SK-N-SH treated with all-trans-retinoic acid at 6 μM for 48 hours (cell line): ENCODE results near the gene CTIF.

Source experiments
- ATAC-seq: fragments of 200-7000 bp; cut with Tn5 transposase; 3 replicates; pipeline ENCODE4 v1.9.1; 2020; ENCODE audit warnings: mild to moderate bottlenecking, moderate library complexity
- ARNTL ChIP-seq: fragments of 450-650 bp; formaldehyde crosslinking; IDR thresholded peaks from 2 replicates; pipeline ENCODE4 v1.5.0; 2020; ENCODE audit warnings: low read depth, mild to moderate bottlenecking, moderate library complexity, borderline replicate concordance
- BACH2 ChIP-seq: fragments of 250-450 bp; sonication (Bioruptor Pico); IDR thresholded peaks from 2 replicates; pipeline ENCODE4 v1.9.0; 2021; ENCODE audit warnings: mild to moderate bottlenecking, borderline replicate concordance
- CSDC2 ChIP-seq: fragments of 250-450 bp; sonication (Bioruptor Pico); IDR thresholded peaks from 2 replicates; pipeline ENCODE4 v1.5.0; 2020; ENCODE audit warnings: mild to moderate bottlenecking, moderate library complexity
- ESRRG ChIP-seq: fragments of 250-450 bp; sonication (Bioruptor Pico); IDR thresholded peaks from 2 replicates; pipeline ENCODE4 v1.6.1; 2021; ENCODE audit warnings: mild to moderate bottlenecking
- ISL1 ChIP-seq: fragments of 250-450 bp; sonication (Bioruptor Pico); IDR thresholded peaks from 2 replicates; pipeline ENCODE4 v2.1.2; 2022; ENCODE audit warnings: mild to moderate bottlenecking, moderate library complexity
- OSR1 ChIP-seq: fragments of 250-450 bp; sonication (Bioruptor Pico); IDR thresholded peaks from 2 replicates; pipeline ENCODE4 v1.8.0; 2022; ENCODE audit warnings: moderate library complexity, mild to moderate bottlenecking, inconsistent platforms
- PPARA ChIP-seq: fragments of 250-450 bp; sonication (Bioruptor Pico); IDR thresholded peaks from 2 replicates; pipeline ENCODE4 v1.5.0; 2020; ENCODE audit warnings: mild to moderate bottlenecking, borderline replicate concordance
- RARB ChIP-seq: fragments of 250-450 bp; sonication (Bioruptor Pico); IDR thresholded peaks from 2 replicates; pipeline ENCODE4 v1.8.0; 2021; ENCODE audit warnings: mild to moderate bottlenecking, moderate library complexity
- SNAI2 ChIP-seq: fragments of 250-450 bp; sonication (Bioruptor Pico); IDR thresholded peaks from 2 replicates; pipeline ENCODE4 v1.5.0; 2020; ENCODE audit warnings: mild to moderate bottlenecking, moderate library complexity
- TCF4 ChIP-seq: fragments of 250-450 bp; sonication (Bioruptor Pico); IDR thresholded peaks from 2 replicates; pipeline ENCODE4 v1.8.0; 2021; ENCODE audit warnings: mild to moderate bottlenecking, moderate library complexity, borderline replicate concordance
- TOX ChIP-seq: fragments of 250-450 bp; sonication (Bioruptor Pico); IDR thresholded peaks from 2 replicates; pipeline ENCODE4 v1.8.0; 2021; ENCODE audit warnings: mild to moderate bottlenecking, moderate library complexity, borderline replicate concordance
- ZC3H10 ChIP-seq: fragments of 250-450 bp; sonication (Bioruptor Pico); IDR thresholded peaks from 2 replicates; pipeline ENCODE4 v1.5.1; 2021; ENCODE audit warnings: mild to moderate bottlenecking, moderate library complexity
- ZFP3 ChIP-seq: fragments of 250-450 bp; sonication (Bioruptor Pico); IDR thresholded peaks from 2 replicates; pipeline ENCODE4 v1.5.0; 2020; ENCODE audit warnings: mild to moderate bottlenecking, moderate library complexity
- ZFP30 ChIP-seq: fragments of 450-650 bp; formaldehyde crosslinking; IDR thresholded peaks from 2 replicates; pipeline ENCODE4 v1.5.0; 2022; ENCODE audit warnings: mild to moderate bottlenecking, moderate library complexity
- ZNF565 ChIP-seq: fragments of 450-650 bp; formaldehyde crosslinking; conservative IDR thresholded peaks from 2 replicates; pipeline ENCODE4 v1.5.0; 2020; ENCODE audit warnings: low read depth, mild to moderate bottlenecking, moderate library complexity
- ZNF70 ChIP-seq: fragments of 450-650 bp; formaldehyde crosslinking; IDR thresholded peaks from 2 replicates; pipeline ENCODE4 v1.5.0; 2020; ENCODE audit warnings: mild to moderate bottlenecking, moderate library complexity
- ZNF8 ChIP-seq: fragments of 450-650 bp; formaldehyde crosslinking; IDR thresholded peaks from 2 replicates; pipeline ENCODE4 v1.5.0; 2020; ENCODE audit warnings: mild to moderate bottlenecking, moderate library complexity
- TF ChIP-seq, protein P1 (sequence below): fragments of 250-450 bp; sonication (Bioruptor Pico); IDR thresholded peaks from 2 replicates; pipeline ENCODE4 v1.8.0; 2020; ENCODE audit warnings: mild to moderate bottlenecking, moderate library complexity, borderline replicate concordance
- TF ChIP-seq, protein P2 (sequence below): fragments of 250-450 bp; sonication (Bioruptor Pico); IDR thresholded peaks from 2 replicates; pipeline ENCODE4 v1.5.1; 2020; ENCODE audit warnings: low read depth, mild to moderate bottlenecking, moderate library complexity
- TF ChIP-seq, protein P3 (sequence below): fragments of 250-450 bp; sonication (Bioruptor Pico); IDR thresholded peaks from 2 replicates; pipeline ENCODE4 v1.5.0; 2020; ENCODE audit warnings: mild to moderate bottlenecking, moderate library complexity
- TF ChIP-seq, protein P4 (sequence below): fragments of 250-450 bp; sonication (Bioruptor Pico); IDR thresholded peaks from 2 replicates; pipeline ENCODE4 v1.8.0; 2021; ENCODE audit warnings: low read depth, mild to moderate bottlenecking, moderate library complexity, borderline replicate concordance

Gene CTIF

DNA sequence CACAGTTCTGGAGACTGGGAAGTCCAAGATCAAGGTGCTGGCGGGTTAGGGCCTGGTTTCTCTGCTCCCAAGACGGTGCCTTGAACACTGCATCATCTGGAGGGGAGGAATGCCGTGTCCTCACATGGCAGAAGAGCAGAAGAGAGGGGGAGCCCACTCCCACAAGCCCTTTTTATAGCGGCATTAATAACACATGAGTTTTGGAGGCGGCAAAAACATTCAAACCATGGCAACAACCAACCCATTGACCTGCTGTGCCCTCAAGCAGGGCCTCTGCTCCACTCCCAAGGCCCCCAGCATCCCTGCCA, 349.9 kb downstream of the CTIF start:
- TF ChIP-seq CSDC2, result no peak
- TF ChIP-seq RARB, result no peak
- TF ChIP-seq TCF4, result no peak
- TF ChIP-seq ZFP30 (CRISPR knock-in tag), result no peak
- TF ChIP-seq, protein P1, sequence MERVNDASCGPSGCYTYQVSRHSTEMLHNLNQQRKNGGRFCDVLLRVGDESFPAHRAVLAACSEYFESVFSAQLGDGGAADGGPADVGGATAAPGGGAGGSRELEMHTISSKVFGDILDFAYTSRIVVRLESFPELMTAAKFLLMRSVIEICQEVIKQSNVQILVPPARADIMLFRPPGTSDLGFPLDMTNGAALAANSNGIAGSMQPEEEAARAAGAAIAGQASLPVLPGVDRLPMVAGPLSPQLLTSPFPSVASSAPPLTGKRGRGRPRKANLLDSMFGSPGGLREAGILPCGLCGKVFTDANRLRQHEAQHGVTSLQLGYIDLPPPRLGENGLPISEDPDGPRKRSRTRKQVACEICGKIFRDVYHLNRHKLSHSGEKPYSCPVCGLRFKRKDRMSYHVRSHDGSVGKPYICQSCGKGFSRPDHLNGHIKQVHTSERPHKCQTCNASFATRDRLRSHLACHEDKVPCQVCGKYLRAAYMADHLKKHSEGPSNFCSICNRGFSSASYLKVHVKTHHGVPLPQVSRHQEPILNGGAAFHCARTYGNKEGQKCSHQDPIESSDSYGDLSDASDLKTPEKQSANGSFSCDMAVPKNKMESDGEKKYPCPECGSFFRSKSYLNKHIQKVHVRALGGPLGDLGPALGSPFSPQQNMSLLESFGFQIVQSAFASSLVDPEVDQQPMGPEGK (CRISPR knock-in tag), result no peak
- no peak for TF ChIP-seq ARNTL (CRISPR knock-in tag)
- TF ChIP-seq, protein P2, sequence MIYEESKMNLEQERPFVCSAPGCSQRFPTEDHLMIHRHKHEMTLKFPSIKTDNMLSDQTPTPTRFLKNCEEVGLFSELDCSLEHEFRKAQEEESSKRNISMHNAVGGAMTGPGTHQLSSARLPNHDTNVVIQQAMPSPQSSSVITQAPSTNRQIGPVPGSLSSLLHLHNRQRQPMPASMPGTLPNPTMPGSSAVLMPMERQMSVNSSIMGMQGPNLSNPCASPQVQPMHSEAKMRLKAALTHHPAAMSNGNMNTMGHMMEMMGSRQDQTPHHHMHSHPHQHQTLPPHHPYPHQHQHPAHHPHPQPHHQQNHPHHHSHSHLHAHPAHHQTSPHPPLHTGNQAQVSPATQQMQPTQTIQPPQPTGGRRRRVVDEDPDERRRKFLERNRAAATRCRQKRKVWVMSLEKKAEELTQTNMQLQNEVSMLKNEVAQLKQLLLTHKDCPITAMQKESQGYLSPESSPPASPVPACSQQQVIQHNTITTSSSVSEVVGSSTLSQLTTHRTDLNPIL (CRISPR knock-in tag), result no peak
- no peak for TF ChIP-seq PPARA (CRISPR knock-in tag)
- no peak for TF ChIP-seq TOX (CRISPR knock-in tag)
- no peak for TF ChIP-seq ZNF565 (CRISPR knock-in tag)
- no peak for TF ChIP-seq OSR1
- TF ChIP-seq BACH2 (CRISPR knock-in tag), result no peak
- TF ChIP-seq ZNF70, result no peak
- no peak for TF ChIP-seq ESRRG (CRISPR knock-in tag)
- no peak for TF ChIP-seq SNAI2 (CRISPR knock-in tag)
- TF ChIP-seq ZC3H10, result no peak
- TF ChIP-seq, protein P3, sequence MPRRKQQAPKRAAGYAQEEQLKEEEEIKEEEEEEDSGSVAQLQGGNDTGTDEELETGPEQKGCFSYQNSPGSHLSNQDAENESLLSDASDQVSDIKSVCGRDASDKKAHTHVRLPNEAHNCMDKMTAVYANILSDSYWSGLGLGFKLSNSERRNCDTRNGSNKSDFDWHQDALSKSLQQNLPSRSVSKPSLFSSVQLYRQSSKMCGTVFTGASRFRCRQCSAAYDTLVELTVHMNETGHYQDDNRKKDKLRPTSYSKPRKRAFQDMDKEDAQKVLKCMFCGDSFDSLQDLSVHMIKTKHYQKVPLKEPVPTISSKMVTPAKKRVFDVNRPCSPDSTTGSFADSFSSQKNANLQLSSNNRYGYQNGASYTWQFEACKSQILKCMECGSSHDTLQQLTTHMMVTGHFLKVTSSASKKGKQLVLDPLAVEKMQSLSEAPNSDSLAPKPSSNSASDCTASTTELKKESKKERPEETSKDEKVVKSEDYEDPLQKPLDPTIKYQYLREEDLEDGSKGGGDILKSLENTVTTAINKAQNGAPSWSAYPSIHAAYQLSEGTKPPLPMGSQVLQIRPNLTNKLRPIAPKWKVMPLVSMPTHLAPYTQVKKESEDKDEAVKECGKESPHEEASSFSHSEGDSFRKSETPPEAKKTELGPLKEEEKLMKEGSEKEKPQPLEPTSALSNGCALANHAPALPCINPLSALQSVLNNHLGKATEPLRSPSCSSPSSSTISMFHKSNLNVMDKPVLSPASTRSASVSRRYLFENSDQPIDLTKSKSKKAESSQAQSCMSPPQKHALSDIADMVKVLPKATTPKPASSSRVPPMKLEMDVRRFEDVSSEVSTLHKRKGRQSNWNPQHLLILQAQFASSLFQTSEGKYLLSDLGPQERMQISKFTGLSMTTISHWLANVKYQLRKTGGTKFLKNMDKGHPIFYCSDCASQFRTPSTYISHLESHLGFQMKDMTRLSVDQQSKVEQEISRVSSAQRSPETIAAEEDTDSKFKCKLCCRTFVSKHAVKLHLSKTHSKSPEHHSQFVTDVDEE (CRISPR knock-in tag), result no peak
- no peak for TF ChIP-seq ZNF8 (CRISPR knock-in tag)
- no peak for TF ChIP-seq ZFP3
- no peak for TF ChIP-seq ISL1 (CRISPR knock-in tag)
- ATAC-seq, result no peak

DNA sequence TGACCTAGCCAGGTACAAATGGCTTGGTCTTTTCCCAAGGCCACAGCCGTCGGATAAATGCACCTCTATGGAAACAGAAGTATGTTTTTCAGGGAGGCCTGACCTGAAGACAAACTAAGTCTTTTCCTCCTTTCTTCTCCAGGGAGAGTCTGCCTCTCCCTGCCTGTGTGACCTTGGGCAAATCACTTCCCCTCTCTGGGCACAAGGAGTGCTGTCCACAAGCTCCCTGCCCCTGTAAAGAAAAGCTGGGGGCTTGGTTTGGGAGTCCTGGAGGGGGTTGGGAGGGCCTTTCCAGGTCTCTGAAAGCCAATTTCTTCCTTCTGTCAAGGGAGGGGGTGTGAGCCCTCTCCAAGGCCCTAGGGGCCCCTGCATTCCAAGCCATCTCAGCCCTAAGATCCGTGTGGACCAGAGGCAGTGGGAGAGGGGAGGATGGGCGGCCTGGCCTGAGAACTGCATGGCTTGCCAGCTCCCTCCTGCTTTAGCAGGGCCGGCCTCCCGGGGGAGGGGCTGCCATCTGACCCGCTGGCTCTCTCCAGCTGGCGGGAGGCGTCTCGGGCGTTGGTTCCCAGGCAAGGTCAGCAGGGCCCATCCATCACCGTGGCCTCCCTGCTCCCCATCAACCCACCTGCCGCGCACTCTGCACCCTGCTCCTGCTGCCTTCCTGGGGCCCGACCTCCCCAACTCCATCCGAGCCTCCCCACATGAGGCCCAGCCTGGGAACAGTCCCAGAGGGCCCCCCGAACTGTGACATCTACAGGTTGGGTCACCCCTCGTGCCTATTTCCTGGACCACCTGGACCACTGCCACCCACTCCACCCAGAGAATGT, 350.5 kb downstream of the CTIF start:
- no peak for TF ChIP-seq ZFP30 (CRISPR knock-in tag)
- TF ChIP-seq ZNF565 (CRISPR knock-in tag), result no peak
- TF ChIP-seq RARB, result no peak
- TF ChIP-seq, protein P3 (CRISPR knock-in tag), result no peak
- TF ChIP-seq ZFP3, result no peak
- no peak for TF ChIP-seq TOX (CRISPR knock-in tag)
- no peak for TF ChIP-seq OSR1
- no peak for TF ChIP-seq TCF4
- ATAC-seq, result peak; percentile 57; the same call in 2 of the 3 replicates

DNA sequence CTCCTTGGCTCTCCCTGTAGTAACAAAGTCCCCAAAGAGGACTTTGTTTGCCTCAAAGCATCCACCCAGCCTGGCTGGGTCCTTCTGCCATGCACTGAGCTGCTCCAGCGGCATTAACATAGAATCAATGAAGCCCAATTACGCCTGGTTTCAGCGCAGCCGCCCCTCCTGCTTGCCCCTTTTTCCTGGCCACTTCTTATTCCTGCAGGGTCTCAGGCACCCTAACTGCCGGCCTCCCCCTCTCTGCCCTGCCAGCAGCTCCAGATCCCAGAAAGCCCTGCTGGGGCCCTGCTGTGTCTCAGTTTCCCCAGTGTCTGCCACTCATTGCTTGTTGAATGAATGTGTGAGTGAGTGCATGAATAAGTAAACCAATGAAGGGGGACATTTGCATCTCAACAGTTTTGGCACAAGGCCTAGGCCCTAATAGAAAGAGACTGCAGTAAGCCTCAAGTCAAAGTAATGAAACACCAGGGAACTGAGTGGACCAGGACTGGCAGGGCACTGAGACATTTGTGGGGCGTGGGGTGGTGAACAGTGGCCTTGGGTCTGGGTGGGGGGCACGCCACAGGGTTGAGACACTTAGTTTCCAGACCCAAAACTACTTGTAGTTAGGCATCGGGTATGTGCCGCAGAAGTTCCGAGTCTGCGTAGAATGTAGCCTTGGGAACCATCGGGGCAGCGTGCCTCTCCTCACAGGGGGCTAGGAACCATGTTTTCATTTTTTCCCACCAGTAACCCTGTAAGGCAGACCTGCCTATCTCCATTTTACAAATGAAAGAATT, 351.3 kb downstream of the CTIF start:
- TF ChIP-seq RARB (no peak), ESRRG (CRISPR knock-in tag) (no peak), CSDC2 (no peak)
- TF ChIP-seq, protein P4, sequence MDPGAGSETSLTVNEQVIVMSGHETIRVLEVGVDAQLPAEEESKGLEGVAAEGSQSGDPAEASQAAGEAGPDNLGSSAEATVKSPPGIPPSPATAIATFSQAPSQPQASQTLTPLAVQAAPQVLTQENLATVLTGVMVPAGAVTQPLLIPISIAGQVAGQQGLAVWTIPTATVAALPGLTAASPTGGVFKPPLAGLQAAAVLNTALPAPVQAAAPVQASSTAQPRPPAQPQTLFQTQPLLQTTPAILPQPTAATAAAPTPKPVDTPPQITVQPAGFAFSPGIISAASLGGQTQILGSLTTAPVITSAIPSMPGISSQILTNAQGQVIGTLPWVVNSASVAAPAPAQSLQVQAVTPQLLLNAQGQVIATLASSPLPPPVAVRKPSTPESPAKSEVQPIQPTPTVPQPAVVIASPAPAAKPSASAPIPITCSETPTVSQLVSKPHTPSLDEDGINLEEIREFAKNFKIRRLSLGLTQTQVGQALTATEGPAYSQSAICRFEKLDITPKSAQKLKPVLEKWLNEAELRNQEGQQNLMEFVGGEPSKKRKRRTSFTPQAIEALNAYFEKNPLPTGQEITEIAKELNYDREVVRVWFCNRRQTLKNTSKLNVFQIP, result no peak
- TF ChIP-seq, all 23 proteins: peak for 0
- ATAC-seq, result no peak
